OCI-LY3 (cell line): ENCODE results near the gene HOXB3.

Source experiments
- EZH2phosphoT487 ChIP-seq: fragments of 200-600 bp; shearing (Covaris generic); IDR thresholded peaks from 2 replicates; pipeline ENCODE4 v1.6.1; 2018; ENCODE audit warnings: antibody characterized with exemption, mixed run types, low read depth
- TF ChIP-seq, protein P1 (sequence below): fragments of 200-600, 300-600 bp; sonication (generic); IDR thresholded peaks from 2 replicates; pipeline ENCODE4 v1.5.1; 2014; ENCODE audit warnings: antibody characterized with exemption, low read length, low read depth

GRCh38 chr17:48542698-48543106 is 47.3 kb downstream of the HOXB3 start:
- TF ChIP-seq, protein P1, sequence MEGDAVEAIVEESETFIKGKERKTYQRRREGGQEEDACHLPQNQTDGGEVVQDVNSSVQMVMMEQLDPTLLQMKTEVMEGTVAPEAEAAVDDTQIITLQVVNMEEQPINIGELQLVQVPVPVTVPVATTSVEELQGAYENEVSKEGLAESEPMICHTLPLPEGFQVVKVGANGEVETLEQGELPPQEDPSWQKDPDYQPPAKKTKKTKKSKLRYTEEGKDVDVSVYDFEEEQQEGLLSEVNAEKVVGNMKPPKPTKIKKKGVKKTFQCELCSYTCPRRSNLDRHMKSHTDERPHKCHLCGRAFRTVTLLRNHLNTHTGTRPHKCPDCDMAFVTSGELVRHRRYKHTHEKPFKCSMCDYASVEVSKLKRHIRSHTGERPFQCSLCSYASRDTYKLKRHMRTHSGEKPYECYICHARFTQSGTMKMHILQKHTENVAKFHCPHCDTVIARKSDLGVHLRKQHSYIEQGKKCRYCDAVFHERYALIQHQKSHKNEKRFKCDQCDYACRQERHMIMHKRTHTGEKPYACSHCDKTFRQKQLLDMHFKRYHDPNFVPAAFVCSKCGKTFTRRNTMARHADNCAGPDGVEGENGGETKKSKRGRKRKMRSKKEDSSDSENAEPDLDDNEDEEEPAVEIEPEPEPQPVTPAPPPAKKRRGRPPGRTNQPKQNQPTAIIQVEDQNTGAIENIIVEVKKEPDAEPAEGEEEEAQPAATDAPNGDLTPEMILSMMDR, result no peak
- no peak for TF ChIP-seq EZH2phosphoT487
